SW 1271 (cell line): ENCODE measurements around the gene TBC1D16.

ENCODE experiments used
- DNase-seq, 2 experiments: peaks; one replicate each; lab custom pipeline; 2025; lab: John Stamatoyannopoulos, UW

TBC1D16 gene

DNA sequence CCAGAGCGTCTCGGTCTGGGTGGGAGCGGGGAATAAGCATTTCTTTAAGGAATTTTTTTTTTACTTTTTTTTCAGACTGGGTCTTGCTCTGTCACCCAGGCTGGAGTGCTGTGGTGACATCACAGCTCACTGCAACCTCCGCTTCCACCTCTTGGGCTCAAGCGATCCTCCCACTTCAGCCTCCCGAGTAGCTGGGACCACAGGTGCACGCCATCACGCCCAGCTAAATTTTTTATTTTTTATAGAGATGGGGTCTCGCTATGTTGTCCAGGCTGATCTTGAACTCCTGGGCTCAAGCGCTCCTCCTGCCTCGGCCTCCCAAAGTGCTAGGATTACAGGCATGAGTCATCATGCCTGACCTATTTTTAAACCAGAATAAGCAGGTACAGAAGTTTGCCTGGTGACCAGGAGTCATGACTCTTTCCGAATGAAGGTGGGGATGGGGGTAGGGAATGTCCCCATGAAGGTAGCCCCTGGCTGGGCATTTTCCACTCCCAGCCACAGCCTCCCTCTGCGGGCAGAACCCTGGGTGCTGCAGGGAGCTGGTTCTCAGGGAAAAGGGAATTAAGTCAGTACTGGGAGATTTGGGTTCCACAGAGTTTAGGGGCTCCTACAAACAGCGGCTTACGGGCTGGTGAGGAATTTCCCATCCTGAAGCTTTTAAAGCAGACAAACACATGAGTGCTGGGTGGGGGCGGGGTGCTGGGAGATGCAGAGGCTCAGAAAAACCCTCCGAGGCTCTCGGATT, 48.3 kb downstream of the TBC1D16 start:
- DNase-seq: no peak

DNA sequence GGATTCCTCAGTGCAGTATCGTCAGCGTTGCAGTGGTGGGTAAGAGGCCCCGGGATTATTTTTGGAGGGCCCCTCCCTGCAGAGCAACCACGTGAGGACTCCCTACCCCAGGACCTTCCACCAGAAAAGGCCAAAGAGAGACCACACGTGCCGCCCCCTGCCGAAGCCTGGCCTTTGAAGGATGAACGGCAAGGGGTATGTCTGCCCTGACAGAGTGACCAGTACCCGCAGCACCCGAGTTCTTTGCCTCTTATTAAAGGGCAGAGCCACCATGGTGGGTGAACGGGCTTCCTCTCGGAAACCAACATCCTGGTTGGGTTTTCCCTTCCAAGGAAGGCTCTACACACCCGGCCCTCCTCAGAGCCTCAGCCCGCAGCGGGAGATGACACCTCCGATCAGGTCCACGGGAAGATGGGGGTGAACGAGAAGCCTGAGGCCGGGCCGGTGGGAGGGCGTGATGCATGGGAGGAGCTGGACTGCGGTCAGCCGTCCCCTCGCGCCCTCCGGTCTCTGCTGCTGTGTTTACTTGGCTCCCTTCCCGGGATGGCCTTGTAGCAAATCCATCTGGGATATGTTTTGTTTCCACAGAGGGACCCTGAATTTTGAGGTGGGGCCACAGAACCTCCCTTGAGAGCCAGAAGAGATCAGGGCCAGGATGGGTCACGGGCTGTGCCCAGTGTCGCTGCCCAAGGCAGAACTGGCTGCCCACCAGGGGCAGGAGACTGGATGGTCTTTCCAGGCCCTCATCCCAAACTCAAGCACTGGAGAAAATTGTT, 49.1 kb downstream of the TBC1D16 start:
- no peak for DNase-seq

DNA sequence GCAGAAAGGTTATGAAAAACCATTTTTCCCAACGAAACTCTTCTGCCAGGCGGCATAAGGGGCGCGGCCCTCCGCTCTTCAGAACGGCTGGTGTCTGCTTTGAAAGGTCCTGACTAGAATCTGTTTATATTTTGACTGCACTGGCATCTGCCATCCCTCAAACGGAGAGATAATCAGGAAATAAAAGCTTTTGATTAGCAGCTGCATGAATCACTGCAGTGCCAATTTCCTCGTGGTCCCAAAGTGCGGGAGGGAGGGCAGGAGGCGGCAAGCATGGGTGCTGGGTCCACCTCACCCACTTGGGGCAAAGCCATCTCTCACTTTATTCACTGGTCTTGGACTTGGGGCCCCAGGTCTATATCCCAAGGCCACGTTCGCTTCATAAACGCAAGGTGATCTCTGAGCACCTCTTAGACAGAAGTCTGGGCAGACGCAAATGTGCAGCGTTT, 49.7 kb downstream of the TBC1D16 start:
- no peak for DNase-seq

DNA sequence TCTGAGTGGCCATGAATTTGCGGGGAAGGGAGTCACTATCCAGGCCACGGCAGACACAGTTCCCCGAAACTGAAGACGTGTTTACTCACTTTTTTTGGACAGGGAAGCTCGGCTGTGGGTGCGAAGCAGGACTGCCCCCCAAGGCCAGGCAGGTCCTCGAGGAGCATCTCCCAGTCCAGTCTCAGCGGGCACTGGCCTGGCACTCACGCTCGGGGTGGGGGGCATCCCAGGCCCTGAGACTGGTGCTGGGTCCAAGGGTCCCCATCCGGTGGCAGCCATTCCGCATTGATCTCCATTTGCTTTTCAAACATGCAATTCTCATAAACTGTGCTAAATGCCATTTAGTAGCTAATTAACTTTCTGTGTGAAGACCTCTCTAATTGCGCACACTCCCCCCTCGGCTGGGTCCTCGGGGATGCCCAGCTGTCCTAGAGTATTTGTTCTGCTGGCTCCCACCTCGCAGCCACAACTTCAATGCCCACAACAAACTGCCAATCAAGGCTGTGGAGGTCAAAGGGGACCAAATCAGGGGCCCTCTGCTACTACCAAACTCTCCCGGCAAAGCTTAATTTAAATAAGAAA, 50.2 kb downstream of the TBC1D16 start:
- no peak for DNase-seq

DNA sequence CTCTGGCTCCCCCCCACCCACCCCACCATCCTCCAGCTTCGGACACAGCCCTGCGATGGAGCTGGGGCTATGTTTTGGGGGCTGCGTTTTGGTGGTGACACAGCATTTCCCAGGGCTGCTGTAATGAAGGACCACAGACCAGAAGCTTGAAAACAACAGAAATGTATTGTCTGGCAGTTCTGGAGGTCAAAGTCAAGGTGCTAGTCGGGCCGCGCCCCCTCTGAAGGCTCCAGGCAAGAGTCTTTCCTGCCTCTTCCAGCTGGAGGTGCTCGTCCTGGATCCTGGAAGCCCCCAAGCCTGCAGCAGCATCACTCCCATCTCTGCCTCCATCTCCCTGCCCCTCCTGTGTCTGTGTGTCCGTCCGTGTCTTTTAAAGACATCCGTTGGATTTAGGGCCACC, 50.8 kb downstream of the TBC1D16 start:
- no peak for DNase-seq

DNA sequence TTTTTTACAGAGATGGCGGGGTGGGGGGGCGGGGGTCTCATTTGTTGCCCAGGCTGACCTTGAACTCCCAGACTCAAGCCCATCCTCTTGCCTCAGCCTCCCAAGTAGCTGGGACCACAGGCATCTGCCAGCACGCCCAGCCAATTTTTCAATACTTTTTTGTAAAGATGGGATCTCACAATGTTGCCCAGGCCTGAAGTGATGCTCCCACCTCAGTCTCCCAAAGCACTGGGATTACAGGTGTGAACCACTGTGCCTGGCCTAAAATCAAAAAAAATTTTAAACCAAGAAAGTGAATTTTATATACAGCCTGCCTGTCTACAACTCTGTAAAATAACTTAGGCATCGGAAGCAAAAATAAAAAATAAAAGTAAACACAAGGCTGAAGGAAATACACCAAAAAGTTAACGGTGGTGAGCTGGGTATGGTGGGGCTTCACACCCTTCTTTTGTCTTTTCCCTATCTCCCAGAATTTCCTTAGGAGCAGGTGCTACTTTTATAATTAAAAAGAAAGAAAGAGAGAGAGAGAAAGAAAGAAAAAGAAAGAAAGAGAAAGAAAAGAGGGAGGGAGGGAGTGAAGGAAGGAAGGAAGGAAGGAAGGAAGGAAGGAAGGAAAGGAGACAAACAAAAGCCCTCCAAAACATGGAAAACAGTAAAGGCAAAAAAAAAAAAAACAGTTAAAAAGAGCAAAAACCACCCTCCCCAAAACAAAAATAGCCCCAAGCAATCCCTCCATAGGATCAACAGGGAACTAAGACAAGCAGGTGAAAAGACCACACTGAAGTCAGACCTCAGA, 51.4 kb downstream of the TBC1D16 start:
- DNase-seq: no peak

DNA sequence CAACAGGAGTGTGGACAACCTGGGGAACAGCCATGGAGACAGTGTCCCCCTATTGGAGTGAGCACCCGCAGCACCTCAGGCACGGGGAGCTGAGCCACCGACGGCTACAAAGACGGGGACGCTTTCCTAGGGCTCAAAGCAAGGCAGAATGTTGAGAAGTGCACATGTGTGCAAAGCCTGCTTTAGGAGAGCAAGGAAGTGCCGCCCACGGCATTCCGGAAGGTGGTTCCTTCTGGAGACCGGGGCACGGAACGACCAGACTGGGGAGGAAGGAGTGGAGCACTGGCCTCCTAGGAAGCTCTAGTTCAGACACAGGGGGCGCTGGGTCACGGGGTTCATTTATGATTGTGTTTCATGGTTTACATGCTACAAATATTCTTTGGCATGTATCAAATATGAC, 52.2 kb downstream of the TBC1D16 start:
- DNase-seq: no peak

DNA sequence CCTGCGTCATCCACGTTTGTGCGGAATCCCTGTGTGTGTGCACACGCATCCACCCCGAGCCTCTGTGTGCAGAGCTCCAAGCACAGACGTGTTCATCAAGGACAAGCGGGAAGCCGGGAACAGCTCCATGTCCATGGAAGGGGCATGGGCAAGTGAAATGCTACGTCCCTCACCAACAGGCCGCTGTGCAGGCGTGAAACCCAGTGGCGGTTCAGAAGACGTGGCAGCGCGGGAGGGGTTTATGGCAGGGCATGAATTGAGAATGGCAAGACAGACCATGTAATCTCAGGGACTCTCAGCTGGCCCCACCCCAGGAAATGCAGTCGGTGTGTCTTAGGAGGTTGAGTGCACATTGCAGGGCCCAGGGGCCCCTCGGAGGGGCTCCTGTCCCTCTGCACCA, 52.7 kb downstream of the TBC1D16 start:
- DNase-seq: no peak

DNA sequence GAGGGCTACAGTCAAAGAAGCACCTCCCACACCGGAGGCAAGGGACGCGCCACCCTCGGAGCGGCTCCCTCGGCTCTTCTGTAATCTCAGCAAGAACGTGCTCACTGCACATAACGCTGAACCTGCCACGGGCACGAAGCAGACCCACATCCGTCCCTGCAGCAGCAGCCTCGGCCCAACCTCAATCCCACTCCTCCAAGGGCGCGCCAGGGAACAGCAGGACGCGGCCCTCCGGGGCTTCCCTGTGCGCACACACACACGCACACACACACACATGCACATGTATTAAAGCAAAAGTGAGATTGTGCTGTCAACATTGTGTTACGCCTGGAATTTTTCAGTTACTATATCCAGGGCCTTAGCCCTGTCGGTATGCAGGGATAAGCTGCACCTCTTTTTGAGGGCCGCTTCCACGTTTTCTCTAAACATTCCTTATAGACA, 54.0 kb downstream of the TBC1D16 start:
- DNase-seq: no peak

DNA sequence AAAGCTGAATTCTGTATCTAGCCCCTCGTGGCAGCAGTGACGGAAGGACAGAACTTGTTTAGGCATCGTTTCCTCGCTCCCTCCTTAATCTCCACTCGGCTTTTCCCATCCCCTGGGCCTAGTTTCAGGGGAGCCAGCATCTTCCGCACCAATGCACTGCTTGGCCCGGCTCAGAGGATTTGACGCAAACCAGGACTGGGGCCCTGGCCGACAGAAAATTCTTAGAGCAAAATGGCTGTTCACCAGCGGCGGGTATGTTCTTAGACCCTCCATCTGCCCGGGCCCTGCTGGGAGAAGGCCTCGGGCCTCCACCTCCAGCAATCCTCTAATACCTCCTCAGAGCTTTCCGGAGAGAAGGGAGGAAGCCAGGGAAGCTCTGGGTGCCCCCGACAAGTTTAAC, 54.6 kb downstream of the TBC1D16 start:
- no peak for DNase-seq

DNA sequence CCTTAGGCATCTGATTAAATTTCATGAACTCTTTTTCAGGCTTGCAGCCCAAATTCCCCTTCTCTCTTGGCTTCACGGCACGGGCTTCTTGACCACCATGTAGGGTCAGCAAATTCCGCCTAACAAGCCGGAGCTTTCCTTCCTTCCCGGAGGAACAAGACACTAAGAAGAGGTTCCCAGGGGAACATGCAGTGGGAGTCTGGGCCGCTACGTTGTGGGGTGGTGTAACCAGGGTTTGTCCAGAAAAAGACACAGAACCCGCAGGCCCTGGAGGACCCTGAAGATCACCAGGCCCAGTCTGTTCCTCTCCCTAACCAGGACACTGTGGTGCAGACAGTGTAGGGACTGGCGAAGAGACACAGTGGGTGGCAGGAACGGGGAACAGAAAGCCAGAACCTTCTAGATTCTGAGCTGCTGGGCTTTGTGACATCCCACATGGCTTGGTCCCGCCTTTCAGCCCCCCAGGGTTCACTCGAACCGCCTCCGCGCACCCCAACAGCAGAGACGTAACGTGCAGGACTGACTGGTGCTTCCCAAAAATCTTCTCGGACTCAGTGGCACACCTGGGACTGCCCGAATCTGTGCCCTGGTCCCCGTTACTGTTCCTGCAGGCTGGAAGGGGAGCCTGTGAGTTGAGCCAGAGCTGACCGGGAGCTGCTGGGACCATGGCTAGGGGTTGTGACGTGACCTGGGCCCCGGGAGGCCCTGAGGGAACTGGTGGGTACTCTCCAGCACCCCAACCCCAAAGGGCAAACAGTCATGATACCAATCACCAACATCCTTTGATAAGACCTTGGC, 55.2 kb downstream of the TBC1D16 start:
- DNase-seq: no peak

DNA sequence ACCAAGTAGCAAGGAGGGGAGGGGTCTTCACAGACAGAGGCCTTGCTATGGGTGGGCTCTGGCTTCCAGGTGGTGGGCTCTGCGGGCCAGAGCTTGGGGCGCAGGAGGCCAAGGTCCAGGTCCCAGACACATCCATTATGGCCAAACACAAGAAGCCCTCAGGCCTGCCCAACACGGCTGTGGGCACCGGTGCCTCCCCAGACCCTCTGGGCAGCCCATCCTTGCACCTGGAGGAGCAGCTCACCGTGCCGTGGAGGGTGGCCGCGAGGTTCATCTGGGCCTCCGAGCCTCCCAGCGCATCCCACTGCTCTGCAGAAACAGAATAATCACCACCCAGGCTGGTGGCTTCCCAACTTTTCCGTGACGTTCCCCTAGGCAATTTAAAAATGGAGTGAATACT, 55.9 kb downstream of the TBC1D16 start:
- no peak for DNase-seq

DNA sequence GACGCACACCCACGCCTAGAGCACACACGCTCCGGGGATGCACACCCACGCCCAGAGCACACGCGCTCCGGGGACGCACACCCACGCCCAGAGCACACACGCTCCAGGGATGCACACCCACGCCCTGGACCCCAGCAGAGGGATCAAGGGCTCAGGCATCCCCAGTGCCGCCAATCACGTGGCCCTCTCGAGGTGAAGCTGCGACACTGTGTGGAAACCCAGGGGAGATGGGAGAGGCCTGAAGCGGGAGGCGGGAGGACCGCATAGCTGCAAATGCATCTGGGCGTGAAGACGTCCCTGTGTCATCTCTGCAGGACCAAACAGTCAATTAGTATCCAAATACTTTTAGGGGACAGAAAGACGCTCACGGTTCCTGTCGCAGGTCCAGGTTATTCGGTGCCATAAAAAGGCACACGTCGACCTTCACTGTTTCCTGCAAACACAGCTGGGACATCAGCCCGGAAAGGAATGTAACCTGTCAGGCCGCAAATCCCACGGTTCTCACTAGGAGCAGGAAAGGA, 56.4 kb downstream of the TBC1D16 start:
- no peak for DNase-seq

DNA sequence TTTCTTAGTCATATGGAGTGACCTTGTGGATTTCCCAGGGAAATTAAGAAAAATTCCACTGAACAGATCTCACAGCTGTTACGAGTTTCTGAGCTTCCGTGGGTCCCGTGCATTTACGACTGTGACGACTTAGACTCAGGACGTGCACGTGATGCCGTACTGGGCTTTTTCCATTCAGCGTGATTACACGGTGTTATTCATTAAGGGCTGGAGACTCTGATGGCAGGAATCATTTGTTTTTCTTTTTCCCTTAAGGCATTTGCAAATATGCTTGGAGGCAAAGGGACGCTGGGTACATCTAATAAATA, 57.2 kb downstream of the TBC1D16 start:
- no peak for DNase-seq

DNA sequence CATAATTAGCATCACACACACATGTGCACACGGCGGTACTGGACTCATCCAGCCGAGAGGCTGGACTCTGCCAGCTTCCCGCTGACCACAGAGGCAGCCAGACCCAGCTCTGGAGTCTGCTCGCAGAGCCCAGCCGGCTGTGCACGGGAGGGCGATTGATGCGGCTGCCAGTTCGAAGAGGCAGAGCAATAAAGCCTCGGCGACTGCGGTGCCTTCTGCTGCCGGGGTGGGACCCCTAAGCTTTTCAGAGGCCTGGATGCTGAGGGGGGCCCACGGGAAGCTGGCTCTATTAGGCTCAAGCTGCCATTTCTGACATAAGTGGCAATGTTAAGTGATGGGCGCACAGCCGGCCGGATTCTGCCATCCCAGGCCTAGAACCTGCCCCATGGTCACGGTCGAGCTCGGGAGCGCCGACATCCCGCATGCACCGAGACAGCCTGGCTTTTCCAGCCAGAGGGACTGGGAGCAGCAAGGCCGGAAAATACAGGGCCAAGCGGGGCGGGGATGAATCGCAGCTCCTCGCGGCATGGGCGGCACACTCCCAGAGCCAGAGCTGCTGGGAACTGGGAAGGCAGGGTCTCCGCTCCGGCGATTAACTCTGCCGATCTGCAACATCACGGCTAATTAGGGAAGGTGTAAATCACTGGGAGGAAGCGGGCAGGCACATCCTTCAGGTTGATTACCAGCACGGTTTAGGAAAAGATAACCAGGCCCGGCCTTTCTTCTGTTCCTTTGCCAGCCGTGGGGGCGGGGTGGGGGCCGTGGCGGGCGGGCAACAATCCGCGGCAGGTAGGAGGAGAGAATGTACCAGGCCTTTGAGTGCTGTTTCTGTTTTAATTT, 57.7 kb downstream of the TBC1D16 start:
- no peak for DNase-seq

DNA sequence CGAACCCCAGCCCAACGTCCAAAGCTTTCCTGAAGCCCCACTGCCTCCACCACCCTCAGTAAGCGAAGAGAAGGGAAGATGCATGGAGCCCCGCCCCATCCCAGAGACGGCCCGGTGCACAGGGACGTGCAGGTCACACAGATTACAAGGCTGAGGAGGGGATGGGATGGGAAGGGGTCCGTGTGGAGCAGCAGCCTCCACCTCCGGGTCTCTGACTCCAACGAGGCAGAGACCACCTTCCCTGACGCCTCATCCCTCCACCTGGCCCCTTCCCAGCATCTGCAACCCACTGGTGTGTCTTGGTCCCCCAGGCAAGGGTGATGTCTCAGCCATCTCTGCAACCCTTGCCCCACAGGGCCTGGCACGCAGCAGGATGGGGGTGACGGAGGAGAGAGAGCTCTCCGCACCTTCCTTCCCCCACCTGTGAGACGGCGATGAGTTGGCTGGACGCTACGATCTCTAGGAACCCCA, 58.5 kb downstream of the TBC1D16 start:
- DNase-seq: no peak

DNA sequence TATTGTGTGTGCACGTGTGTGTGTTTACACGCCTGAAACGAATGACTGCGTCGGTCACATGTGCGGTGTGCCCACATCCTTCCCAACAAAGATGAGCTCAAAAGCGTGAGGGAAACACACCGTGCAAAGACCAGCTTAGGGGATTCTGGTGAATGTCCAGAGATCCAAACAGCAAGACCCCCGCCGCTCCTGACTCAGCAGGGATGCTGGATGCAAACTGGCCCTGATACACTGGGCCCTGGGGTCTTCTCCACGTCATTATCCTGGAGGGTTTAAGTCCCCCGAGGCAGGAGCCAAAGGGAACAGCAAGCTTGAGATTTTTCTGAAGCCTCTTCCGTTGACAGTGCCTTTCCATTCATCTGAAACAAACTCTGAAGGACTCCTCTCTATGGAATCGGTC, 59.2 kb downstream of the TBC1D16 start:
- no peak for DNase-seq

DNA sequence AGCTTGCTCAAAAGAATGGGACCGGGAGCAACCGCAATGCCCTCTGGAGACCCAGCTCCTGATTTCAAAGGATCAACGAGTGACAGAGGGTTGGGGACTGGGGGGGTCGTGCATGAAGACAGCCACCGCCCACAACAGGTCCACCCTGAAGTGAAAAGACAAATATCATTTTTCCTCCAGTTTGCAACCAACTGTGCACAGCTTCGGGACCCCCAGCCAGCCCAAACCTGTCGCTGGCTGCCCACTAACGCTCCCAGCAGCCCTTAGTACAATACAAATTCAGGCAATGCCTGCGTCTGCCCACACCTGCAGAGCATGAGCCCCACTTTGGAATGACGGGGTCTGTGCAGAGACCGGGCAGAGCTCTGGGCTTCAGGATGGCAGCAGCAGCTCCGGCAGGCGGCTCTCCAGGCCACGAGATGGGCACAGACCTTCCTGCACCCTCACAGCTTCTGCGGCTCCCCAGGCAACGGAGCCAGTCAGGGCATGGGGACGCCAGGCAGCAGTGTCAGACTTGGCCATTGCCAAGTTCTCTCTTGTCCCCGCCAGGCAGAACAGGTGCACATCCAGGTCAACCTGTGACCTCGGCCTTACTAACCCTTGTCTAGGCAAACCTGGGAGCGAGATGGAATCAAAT, 60.1 kb downstream of the TBC1D16 start:
- no peak for DNase-seq

DNA sequence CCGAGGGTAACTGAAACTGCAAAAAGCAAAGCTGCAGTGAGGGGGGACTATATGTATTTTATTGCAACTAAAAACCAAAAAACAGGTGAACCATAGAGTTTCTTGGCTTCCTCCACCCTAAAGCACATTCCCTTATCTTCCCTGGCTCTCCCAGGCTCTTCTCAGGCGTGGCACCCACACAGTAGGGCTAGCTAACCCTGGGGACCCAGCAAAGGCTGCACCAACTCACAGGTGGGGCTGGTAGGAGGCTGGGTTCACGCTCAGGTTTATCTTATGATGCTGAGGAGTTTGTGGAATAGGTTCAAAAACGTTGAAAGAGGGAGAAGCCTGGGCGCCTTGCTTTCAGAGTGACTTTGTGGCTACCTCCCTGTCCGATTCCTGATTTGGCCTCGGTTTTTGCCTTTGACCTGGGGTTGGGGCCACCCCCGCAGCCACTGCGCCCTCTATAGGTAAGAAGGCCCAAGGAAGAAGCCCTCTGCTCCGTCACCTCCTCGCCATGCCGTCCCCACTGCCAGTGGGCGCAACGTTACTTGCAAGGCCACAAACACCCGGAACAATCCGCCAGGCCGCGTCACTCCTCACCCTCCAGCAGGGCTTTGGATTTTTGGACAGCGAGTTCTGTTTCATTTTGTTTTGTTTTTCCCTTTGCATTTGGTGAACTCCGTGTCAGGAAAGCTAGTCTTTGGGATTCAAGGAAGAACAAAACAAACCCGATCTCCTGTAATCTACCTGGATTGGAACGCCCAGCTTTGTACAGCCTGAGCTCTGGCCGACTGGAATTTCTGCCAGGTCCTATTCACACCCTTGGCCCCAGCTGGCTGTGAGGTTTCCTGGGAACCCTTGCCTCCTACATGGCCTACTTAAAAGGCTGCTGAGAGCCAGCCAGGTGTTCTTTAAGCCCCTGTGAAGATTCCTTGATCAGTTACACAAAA, 60.8 kb downstream of the TBC1D16 start:
- no peak for DNase-seq
